Cardiac muscle cell (in vitro differentiated cells and primary cell): ENCODE data around the gene IGF2R. TPM values are rescaled to one million over a fixed set of nuclear protein-coding genes. Genes with fewer than 3 reads are reported as not detected.

Source experiments
- DNase-seq, 2 donors: peaks; one replicate each; pipeline versions ENCODE4 v3.0.0 to v3.0.0-alpha.2; 2010 to 2017; ENCODE audit warnings: low read depth in 1 of 2, low spot score in 1 of 2
- H3K27ac ChIP-seq: fragments of 200-600 bp; sonication (generic); 2 replicates; pipeline ENCODE4 v1.5.1; 2016
- H3K27me3 ChIP-seq: fragments of 200-600 bp; sonication (generic); 2 replicates; pipeline ENCODE4 v1.6.0; 2016; ENCODE audit warnings: control low read depth
- H3K36me3 ChIP-seq: fragments of 200-600 bp; sonication (generic); 2 replicates; pipeline ENCODE4 v1.5.1; 2016; ENCODE audit warnings: control low read depth
- H3K4me1 ChIP-seq: fragments of 200-600 bp; sonication (generic); 2 replicates; pipeline ENCODE4 v1.8.1; 2017; ENCODE audit warnings: low read depth, mild to moderate bottlenecking, mixed run types
- H3K4me3 ChIP-seq: fragments of 200-600 bp; sonication (generic); 2 replicates; pipeline ENCODE4 v1.5.1; 2016; ENCODE audit warnings: mild to moderate bottlenecking
- H3K9me3 ChIP-seq: fragments of 200-600 bp; sonication (generic); 2 replicates; pipeline ENCODE4 v1.5.1; 2017; ENCODE audit warnings: low read depth, mild to moderate bottlenecking, control low read depth
- polyA plus RNA-seq: library from polyadenylated mRNA; unstranded; fragments of >200 nt; fragmentation: Nextera tagmentation; extraction: Ambion mirVana; gene quantifications from 2 replicates; pipeline ENCODE4 v1.2.1, GENCODE V29; 2016
- total RNA-seq: library from RNA; depleted of rRNA; stranded (reverse); fragments of >200 nt; gene quantifications from 2 replicates; pipeline ENCODE4 v1.2.3, GENCODE V29; 2016
- TF ChIP-seq, protein P1 (sequence below): IDR thresholded peaks from 2 replicates; pipeline ENCODE4 v1.5.1; 2012; ENCODE audit warnings: low read depth, mild to moderate bottlenecking, low read length

The IGF2R gene
- total and polyA plus RNA-seq, 2 experiments from 2014 or later: 25.8 to 45.4 TPM

DNA sequence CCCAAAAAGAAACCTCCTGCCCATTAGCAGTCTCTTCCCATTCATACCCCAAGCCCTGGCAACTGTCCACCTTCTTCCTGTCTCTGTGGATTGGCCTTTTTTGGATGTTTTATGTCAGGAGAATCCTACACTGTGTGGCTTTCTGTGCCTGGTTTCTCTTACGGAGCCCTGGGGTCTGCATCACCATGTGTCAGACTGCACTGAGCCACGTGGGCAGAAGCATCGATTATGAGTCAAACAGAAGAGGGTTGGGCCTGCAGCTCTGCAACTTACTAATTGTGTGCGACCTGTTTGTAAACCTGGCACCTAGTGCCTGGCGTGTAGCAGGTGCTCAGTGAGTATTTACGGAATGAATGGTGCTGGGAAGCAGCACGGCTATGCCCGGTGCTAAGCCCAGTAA, 62.6 kb downstream of the IGF2R start:
- Histone ChIP-seq H3K36me3 (peaks cover 35% of the 10 kb centered on the region), H3K9me3 (no peaks in the 10 kb centered on the region), H3K4me1 (peaks cover 10% of the 10 kb centered on the region), H3K27me3 (no peaks in the 10 kb centered on the region), H3K27ac (no peak overlapping the region), H3K4me3 (no peak overlapping the region)
- TF ChIP-seq, protein P1, sequence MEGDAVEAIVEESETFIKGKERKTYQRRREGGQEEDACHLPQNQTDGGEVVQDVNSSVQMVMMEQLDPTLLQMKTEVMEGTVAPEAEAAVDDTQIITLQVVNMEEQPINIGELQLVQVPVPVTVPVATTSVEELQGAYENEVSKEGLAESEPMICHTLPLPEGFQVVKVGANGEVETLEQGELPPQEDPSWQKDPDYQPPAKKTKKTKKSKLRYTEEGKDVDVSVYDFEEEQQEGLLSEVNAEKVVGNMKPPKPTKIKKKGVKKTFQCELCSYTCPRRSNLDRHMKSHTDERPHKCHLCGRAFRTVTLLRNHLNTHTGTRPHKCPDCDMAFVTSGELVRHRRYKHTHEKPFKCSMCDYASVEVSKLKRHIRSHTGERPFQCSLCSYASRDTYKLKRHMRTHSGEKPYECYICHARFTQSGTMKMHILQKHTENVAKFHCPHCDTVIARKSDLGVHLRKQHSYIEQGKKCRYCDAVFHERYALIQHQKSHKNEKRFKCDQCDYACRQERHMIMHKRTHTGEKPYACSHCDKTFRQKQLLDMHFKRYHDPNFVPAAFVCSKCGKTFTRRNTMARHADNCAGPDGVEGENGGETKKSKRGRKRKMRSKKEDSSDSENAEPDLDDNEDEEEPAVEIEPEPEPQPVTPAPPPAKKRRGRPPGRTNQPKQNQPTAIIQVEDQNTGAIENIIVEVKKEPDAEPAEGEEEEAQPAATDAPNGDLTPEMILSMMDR: no peak
- DNase-seq: peak in 1 of 2 donors; percentile 35

DNA sequence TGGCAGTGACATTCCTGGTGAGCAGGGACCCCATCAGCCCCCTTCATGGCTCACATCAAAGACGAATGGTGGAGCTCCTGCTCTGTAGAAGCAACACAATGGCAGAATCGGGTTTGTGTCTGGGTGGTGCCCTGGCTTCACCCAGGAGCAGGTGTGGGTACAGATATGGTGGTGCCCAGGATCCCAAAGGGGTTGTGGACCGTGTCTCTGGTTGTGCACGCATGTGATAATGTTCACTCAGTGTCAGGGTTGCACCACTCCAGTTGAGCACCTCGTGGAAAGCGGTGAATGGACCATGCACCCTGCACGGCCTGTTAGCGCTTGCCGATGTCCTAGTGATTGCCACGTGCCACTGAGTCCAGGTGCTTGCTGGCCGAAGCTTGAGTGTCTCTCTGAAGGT, 63.0 kb downstream of the IGF2R start:
- no peak for DNase-seq
- Histone ChIP-seq H3K4me1 (peaks cover 10% of the 10 kb centered on the region), H3K27me3 (no peaks in the 10 kb centered on the region), H3K27ac (no peak overlapping the region), H3K4me3 (no peak overlapping the region), H3K36me3 (peaks cover 35% of the 10 kb centered on the region), H3K9me3 (no peaks in the 10 kb centered on the region)
- TF ChIP-seq, protein P1: no peak

DNA sequence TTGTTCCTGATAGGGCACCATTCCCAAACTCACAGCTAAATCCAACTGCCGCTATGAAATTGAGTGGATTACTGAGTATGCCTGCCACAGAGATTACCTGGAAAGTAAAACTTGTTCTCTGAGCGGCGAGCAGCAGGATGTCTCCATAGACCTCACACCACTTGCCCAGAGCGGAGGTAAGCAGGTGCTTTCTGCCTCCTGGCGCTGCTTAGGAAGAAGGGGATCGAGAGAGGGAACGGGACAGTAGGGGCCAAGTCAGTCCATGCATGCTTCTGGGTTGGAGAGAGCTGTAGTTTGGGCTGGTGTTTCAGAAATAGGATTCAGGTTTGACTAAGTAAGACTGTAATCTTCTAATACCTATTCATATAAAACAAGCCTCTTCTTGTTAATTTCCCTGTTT, 63.7 kb downstream of the IGF2R start:
- Histone ChIP-seq H3K27me3 (no peaks in the 10 kb centered on the region), H3K4me3 (no peak overlapping the region), H3K36me3 (peaks cover 35% of the 10 kb centered on the region), H3K9me3 (no peaks in the 10 kb centered on the region), H3K27ac (no peak overlapping the region), H3K4me1 (peaks cover 10% of the 10 kb centered on the region)
- TF ChIP-seq, protein P1: no peak
- DNase-seq: no peak

DNA sequence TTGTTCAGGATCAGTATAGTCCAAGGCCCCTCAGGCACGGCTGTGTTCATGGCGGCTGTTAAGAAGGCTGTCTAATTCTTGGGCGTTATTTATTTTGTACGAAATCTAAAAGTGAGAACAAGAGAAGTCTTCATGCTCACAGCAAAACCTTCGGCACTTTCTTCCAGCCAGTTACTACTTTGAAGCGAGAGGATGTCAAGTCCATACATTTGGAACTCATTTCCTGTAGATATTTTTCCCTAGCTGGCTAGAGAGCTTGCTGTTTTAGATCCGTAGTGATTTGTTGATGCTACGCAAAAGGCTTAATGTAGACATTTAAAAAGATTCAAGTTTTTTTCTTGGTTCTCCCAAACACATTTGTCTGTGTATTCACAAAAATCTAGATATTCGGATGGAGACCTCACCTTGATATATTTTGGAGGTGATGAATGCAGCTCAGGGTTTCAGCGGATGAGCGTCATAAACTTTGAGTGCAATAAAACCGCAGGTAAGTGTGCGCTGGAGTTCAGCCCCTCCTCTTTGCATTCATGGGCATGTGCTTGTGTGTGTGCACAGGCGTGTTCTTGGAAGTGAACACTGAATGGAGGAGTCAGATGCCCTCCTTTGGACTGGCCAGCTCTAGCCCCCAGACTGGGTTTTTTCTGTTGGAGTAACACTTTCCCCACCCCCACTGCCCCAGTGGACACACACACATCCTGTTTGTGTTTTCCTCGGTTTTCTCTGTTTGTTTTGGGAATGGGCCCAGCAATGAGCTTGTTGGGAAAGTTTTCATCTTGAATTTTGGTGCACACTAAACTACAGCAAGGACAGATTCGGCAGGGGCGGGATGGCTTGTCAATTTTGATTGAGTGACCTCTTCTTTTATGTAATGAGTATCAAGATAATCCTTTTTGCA, 65.4 kb downstream of the IGF2R start:
- Histone ChIP-seq H3K4me1 (peaks cover 10% of the 10 kb centered on the region), H3K4me3 (no peak overlapping the region), H3K36me3 (peaks cover 35% of the 10 kb centered on the region), H3K27ac (no peak overlapping the region), H3K27me3 (no peaks in the 10 kb centered on the region), H3K9me3 (no peaks in the 10 kb centered on the region)
- TF ChIP-seq, protein P1: no peak
- DNase-seq: no peak

DNA sequence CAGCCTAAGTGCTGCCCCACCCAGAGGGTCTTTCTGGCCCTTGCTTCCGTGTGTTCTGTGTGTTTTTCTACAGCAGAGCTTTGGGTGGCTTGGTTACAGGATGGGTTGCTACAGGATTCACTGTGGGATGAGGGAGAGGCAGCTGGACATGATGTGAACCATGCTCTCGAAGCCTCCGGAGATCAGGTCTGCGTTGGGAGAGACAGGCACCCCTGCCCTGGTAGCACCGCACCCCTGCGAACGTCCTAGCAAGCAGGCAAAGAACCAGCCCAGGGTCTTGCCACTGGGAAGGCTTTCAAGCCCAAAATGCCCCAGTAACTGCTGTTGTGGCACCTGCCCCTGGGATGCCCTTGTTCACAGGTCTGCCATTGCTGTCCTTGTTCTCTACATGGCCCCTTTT, 66.4 kb downstream of the IGF2R start:
- Histone ChIP-seq H3K27me3 (no peaks in the 10 kb centered on the region), H3K27ac (no peak overlapping the region), H3K4me3 (no peak overlapping the region), H3K4me1 (peaks cover 3% of the 10 kb centered on the region), H3K36me3 (peaks cover 35% of the 10 kb centered on the region), H3K9me3 (no peaks in the 10 kb centered on the region)
- TF ChIP-seq, protein P1: no peak
- no peak for DNase-seq
